Hepatic stellate cell (primary cell): ENCODE data around the gene FXYD2.
A peak's percentile ranks its signal among the peaks of the same experiment; 100 is the strongest.

ENCODE experiments used
- DNase-seq: peaks from one replicate; pipeline ENCODE4 v3.0.0; 2011; ENCODE audit warnings: low spot score

The FXYD2 gene

GRCh38 chr11:117835576-117835975 is 11.0 kb upstream of the FXYD2 start:
- DNase-seq: no peak

GRCh38 chr11:117834838-117835443 is 10.4 kb upstream of the FXYD2 start:
- no peak for DNase-seq

DNA sequence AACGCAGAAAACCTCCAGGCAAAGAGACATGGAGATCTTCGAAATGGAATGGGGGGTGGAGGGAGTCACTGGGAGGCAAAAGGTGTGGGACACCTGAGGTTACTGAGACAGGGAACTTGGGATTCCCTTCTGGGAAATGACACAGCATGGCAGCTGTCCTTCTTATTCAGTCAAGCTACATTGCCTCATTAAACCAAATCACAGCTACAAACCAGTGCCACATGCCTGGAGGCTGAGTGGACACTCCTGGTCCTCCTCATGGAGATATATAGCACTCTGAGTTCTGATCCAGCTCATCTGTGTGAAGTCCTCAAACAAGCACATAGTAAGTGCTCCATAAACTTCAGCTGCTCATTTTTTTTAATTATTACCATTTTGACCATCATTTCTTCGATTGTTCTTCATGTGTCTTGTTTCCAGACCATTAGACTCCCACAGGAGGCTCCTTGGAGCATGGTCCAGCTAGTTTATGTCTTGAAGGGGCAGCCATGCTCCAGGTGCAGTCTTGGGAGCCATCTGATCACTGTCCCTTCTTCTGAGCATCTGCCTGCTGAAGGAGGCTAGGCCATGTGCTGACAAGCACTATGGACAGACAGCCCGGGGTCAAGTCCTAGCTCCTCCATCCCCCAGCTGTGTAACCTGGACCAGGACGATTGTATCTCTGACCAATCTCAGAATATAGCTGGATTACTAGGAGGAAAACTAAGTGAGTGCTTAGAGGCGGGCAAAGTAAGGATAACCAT is 9.7 kb upstream of the FXYD2 start:
- DNase-seq: no peak

- no peak for DNase-seq
Observed at GRCh38 chr11:117833401-117833891, 8.9 kb upstream of the FXYD2 start.

DNA sequence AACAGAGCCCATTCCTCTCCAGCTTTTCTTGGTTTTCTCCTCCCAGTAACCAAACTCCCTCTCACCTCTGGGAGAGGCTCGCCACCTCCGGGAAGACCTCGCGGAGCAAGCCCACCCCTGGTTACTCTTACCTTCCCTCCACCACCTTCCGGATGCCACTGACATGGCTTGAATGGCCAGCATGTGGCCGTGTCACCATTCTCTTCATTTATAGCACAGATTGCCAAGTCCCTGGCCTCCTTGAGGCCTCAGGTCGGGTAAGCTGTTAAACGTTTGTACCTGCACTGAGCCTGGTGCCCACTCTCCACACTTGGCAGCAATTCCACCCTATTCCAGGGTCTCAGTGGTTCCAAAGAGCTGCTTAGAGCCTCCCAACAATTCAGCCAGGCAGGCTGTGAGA is 8.0 kb upstream of the FXYD2 start:
- DNase-seq: no peak

GRCh38 chr11:117831661-117832415 is 7.3 kb upstream of the FXYD2 start:
- DNase-seq: no peak

DNA sequence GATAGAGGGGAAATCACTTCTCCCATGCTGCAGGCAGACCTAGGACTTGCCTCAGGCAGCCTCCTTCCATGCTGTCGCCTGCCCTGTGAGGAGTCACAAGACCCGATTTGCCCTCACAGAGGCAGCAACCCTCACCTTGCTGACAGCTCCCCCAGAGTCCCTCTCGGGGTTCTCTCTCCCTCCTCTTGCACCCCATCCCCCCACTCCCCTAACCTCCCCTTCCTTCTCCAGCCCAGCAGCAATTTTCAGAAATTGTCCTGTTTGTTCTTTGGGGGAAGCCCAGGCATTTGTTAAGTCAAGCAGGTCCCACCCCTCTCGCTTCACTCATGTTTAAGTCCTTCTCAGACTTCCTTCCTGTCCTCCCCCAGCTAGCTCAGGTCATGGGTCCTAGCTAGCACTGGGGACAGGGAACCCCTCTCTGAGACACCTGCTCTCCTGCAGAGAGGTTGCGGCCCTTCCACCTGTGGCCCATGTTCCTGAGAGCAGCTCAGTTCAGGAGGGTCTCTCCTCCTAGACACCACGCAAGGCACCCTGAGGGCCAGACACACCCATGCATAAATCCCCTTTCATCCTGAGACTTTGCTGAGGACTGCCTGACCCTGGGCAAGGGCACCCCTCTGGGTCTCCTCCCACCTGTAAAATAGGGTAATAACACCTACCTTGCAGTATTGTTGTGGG is 6.3 kb upstream of the FXYD2 start:
- DNase-seq: no peak

GRCh38 chr11:117830072-117830471 is 5.5 kb upstream of the FXYD2 start:
- DNase-seq: no peak

GRCh38 chr11:117829369-117829725 is 4.8 kb upstream of the FXYD2 start:
- no peak for DNase-seq

GRCh38 chr11:117828611-117829368 is 4.2 kb upstream of the FXYD2 start:
- peak; percentile 42 for DNase-seq

GRCh38 chr11:117827521-117828511 is 3.3 kb upstream of the FXYD2 start:
- DNase-seq: no peak

DNA sequence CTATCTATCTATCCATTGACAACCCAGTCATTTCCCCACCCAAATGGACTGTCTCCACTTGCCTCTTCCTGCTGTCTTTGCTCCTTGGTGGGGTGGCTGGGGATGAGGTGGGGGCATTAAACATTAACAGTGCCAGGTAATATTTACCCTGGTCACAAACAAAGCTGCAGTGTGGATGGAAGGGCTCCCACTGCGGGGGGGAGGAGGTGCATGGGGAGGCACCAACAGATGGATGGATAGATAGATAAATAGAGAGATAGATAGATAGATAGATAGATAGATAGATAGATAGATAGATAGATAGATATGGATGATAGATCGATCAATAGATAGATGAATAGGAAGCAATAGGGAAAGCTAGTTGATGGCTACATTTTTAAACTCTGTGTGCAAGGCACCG is 2.3 kb upstream of the FXYD2 start:
- no peak for DNase-seq

DNA sequence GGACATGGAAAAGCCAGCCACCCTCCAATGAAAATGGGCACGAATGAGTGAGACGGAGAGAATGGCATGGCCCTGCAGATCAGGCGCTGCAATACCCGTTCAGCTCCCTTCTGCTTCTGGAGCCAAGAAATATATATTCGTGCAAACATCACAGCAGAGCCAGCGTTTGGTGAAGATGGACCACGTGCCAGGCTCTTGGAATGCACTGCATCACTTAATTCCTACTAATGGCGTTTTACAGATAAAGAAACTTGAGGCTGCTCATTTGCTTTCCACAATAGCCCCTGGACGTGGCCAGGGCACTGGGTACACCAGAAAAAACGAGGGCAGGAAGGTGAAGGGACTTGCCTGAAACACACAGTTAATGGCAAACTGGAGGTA is 1.6 kb upstream of the FXYD2 start:
- DNase-seq: no peak

DNA sequence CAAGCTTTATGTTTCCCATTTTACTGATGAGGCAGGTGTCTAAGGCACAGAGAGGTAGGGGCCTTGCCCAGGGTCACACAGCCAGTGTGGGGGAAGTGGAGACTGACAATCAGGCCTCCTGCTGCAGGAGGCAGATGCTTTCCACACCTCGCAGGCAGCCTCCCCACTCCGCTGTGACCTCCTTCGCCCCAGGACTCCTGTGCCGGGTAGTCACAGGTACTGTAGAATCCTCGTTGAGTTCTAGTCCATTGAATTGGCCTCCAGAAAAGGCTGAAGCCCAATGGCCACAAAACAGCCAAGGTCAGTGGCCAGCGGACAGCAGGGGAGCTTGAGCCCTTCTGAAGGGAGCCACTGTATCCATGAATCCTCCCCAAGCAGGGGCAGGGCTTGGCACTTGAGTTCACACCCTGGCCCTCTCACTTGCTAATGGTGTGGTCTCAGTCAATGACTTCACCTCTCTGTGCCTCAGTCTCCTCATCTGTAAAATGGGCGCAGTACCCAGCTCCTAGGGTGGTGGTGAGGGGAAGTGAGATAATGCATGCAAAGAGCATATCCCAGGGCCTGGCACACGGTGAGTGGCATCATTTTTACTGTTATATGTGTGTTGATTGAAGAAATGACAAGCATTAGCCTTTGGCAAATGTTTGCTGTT is 1.1 kb upstream of the FXYD2 start:
- no peak for DNase-seq

GRCh38 chr11:117823946-117824420 is 561 bp downstream of the FXYD2 start:
- no peak for DNase-seq

DNA sequence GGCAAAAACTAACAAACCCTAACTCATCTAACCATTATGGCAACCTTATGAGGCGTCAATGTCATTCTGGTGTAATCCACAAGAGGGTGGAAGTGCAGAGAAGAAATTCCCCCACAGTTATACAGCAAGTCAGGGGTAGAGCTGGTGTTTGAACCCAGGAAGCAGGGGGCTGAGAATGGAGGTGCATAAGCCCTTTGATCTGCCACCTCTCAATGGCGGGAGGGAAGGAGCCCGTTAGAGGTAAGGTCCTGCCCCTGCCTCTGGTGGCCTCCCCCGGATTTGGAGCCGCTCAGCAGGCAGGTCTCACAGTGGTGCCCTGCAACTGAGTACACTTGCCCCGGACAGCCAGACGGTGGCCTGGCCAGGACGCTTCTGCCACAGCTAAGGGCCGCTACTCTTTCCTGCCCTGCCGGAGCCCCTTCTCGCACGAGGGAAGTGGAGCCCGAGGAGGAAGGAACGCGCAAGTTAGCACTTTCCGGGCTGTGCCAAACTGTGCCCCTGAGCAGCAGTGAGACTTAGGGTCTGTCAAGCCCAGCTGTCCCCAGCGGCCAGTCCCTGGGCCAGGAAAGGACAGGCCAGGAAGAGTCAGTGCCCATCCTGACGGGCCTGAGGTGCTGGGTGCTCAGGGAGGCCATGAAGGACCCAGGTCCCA is 1.1 kb downstream of the FXYD2 start:
- DNase-seq: no peak

GRCh38 chr11:117822074-117823033 is 2.2 kb downstream of the FXYD2 start:
- no peak for DNase-seq

DNA sequence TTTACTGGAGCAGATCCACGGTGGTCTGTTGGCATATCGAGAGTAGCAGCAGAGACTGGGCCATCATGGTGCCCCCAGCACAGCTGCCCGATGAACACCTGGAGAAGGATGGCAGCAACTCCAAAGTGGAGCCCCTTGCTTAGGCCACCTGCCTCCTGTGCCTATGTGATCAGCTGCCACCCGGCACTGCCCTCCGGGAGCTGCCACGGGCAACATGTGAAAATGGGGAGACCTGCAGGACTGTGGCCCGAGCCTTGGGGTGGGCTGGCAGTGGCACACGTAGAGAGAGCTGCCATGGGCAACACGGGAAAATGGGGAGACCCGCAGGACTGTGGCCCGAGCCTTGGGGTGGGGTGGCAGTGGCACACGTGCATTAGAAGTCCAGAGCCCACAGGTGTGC is 3.1 kb downstream of the FXYD2 start:
- DNase-seq: no peak
